HEK293 (cell line): ENCODE measurements around the gene CMTM1.

Source experiments
- CTCF ChIA-PET: fragments of 350-600 bp; formaldehyde crosslinking; extraction: SDS; loops from one replicate; lab custom pipeline; 2021; ENCODE audit warnings: antibody characterized with exemption; lab: Yijun Ruan, JAX
- POLR2A ChIA-PET: fragments of 300-600 bp; formaldehyde crosslinking; extraction: SDS; loops from one replicate; lab custom pipeline; 2020; ENCODE audit warnings: antibody characterized with exemption, inconsistent platforms; lab: Yijun Ruan, JAX
- H3K27ac ChIP-seq: fragments of 200-500 bp; sonication (Bioruptor generic); 2 replicates; pipeline ENCODE4 v1.5.1; 2014; ENCODE audit warnings: low read depth, low read length, control low read depth, inconsistent platforms; ENCODE audit errors: extremely low read depth
- H3K36me3 ChIP-seq, 2 experiments: fragments of 200-500 bp in 1 of 2; sonication (Bioruptor generic) in 1 of 2; 1 replicate in 1 of 2; 2 replicates in 1 of 2; pipeline ENCODE4 v1.5.1; 2014 to 2017; ENCODE audit warnings: inconsistent platforms in 2 of 2, low read length in 2 of 2; ENCODE audit not compliant: control insufficient read depth in 2 of 2, insufficient read depth in 1 of 2
- H3K4me1 ChIP-seq: fragments of 200-500 bp; sonication (Bioruptor generic); 2 replicates; pipeline ENCODE4 v1.5.1; 2014; ENCODE audit warnings: mild to moderate bottlenecking, low read length, inconsistent platforms; ENCODE audit not compliant: control insufficient read depth, insufficient read depth
- H3K4me3 ChIP-seq: 2 replicates; pipeline ENCODE4 v1.5.1; 2011; ENCODE audit warnings: low read depth, mild to moderate bottlenecking, control low read depth, low read length, moderate library complexity
- H3K9me3 ChIP-seq: fragments of 200-500 bp; sonication (Bioruptor generic); 2 replicates; pipeline ENCODE4 v1.5.1; 2014; ENCODE audit warnings: low read depth, low read length, inconsistent platforms; ENCODE audit not compliant: control insufficient read depth, insufficient read depth
- GFI1B ChIP-seq: fragments of 450-650 bp; formaldehyde crosslinking; IDR thresholded peaks from 2 replicates; pipeline ENCODE4 v1.5.1; 2016; ENCODE audit warnings: missing biosample characterization, missing genetic modification characterization
- GLIS2 ChIP-seq: fragments of 450-650 bp; formaldehyde crosslinking; IDR thresholded peaks from 2 replicates; pipeline ENCODE4 v1.5.1; 2016; ENCODE audit warnings: missing biosample characterization, missing genetic modification characterization
- MEIS1 ChIP-seq: sonication (generic); formaldehyde crosslinking; IDR thresholded peaks from 2 replicates; pipeline ENCODE4 v1.8.1; 2022; ENCODE audit warnings: missing genetic modification reagents, mild to moderate bottlenecking, borderline replicate concordance
- SALL2 ChIP-seq: fragments of 450-650 bp; formaldehyde crosslinking; IDR thresholded peaks from 2 replicates; pipeline ENCODE4 v1.5.0; 2017; ENCODE audit warnings: missing biosample characterization, mild to moderate bottlenecking, missing genetic modification characterization, borderline replicate concordance
- SP7 ChIP-seq: fragments of 450-650 bp; formaldehyde crosslinking; IDR thresholded peaks from 2 replicates; pipeline ENCODE4 v1.5.1; 2016; ENCODE audit warnings: missing biosample characterization, missing genetic modification characterization
- TRIM28 ChIP-seq: IDR thresholded peaks from 2 replicates; pipeline ENCODE4 v1.6.1; 2011; ENCODE audit warnings: low read length, control low read depth, borderline replicate concordance
- ZFP69B ChIP-seq: fragments of 450-650 bp; formaldehyde crosslinking; IDR thresholded peaks from 2 replicates; pipeline ENCODE4 v1.5.1; 2016; ENCODE audit warnings: missing biosample characterization, missing genetic modification characterization
- ZNF274 ChIP-seq, 2 experiments: fragments of 200-500 bp in 1 of 2; fragments of 450-650 bp in 1 of 2; sonication (Bioruptor generic) in 1 of 2; formaldehyde crosslinking in 1 of 2; IDR thresholded peaks; 2 replicates each; pipeline versions ENCODE4 v1.5.1 to v1.6.1; 2014 to 2016; ENCODE audit warnings: borderline replicate concordance in 1 of 2, inconsistent platforms in 1 of 2, low read length in 1 of 2, missing biosample characterization in 1 of 2, missing genetic modification characterization in 1 of 2
- ZNF433 ChIP-seq: fragments of 450-650 bp; formaldehyde crosslinking; IDR thresholded peaks from 2 replicates; pipeline ENCODE4 v1.5.1; 2016; ENCODE audit warnings: missing biosample characterization, missing genetic modification characterization, low read depth
- ZNF558 ChIP-seq: fragments of 450-650 bp; formaldehyde crosslinking; IDR thresholded peaks from 2 replicates; pipeline ENCODE4 v1.5.1; 2016; ENCODE audit warnings: missing biosample characterization, missing genetic modification characterization
- ZNF768 ChIP-seq: fragments of 450-650 bp; formaldehyde crosslinking; IDR thresholded peaks from 2 replicates; pipeline ENCODE4 v1.5.1; 2018; ENCODE audit warnings: missing biosample characterization, mild to moderate bottlenecking, missing genetic modification characterization
- ZSCAN23 ChIP-seq: fragments of 450-650 bp; formaldehyde crosslinking; IDR thresholded peaks from 2 replicates; pipeline ENCODE4 v1.5.1; 2016; ENCODE audit warnings: missing biosample characterization, missing genetic modification characterization
- TF ChIP-seq, protein P1 (sequence below): fragments of 450-650 bp; formaldehyde crosslinking; conservative IDR thresholded peaks from 2 replicates; pipeline ENCODE4 v1.5.1; 2016; ENCODE audit warnings: low read depth, missing biosample characterization, missing genetic modification characterization
- TF ChIP-seq, protein P2 (sequence below): fragments of 450-650 bp; formaldehyde crosslinking; IDR thresholded peaks from 2 replicates; pipeline ENCODE4 v1.5.1; 2016; ENCODE audit warnings: missing biosample characterization, missing genetic modification characterization
- TF ChIP-seq, protein P3 (sequence below): fragments of 450-650 bp; formaldehyde crosslinking; IDR thresholded peaks from 2 replicates; pipeline ENCODE4 v1.5.1; 2017; ENCODE audit warnings: missing biosample characterization, mild to moderate bottlenecking, missing genetic modification characterization, moderate library complexity
- TF ChIP-seq, protein P4 (sequence below): fragments of 450-650 bp; formaldehyde crosslinking; IDR thresholded peaks from 2 replicates; pipeline ENCODE4 v1.5.1; 2016; ENCODE audit warnings: missing biosample characterization, missing genetic modification characterization
- TF ChIP-seq, protein P5 (sequence below): fragments of 450-650 bp; formaldehyde crosslinking; IDR thresholded peaks from 2 replicates; pipeline ENCODE4 v1.5.0; 2017; ENCODE audit warnings: missing biosample characterization, missing genetic modification characterization, borderline replicate concordance

Gene CMTM1

DNA sequence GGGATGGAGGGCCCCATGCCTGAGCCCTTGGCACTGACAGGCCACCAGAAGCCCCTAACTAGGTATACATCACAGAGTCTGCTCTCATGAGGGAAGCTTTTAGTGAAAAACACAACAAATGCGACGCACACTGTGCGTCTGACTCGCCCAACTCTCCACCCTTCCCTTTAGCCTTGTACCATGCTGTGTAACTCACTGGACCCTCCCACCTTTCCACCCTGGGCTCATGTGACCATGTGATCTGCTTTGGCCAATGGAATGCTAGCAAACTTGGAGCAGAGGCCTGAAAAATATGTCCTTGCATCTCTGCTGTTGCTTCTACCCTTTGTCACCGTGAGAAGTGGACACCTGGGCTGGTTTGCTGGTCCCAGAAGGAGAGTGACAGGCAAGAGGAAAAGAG, 37.9 kb upstream of the CMTM1 start:
- CTCF ChIA-PET: no interaction called here
- Histone ChIP-seq H3K36me3 (peaks cover 0 to 67% of the 10 kb centered on the region in 2 experiments; a peak in 2 of 3 replicates), H3K9me3 (no peaks in the 10 kb centered on the region), H3K4me3 (no peak overlapping the region), H3K4me1 (no peaks in the 10 kb centered on the region), H3K27ac (no peak overlapping the region)
- TF ChIP-seq ZNF274 (IDR thresholded peaks at IDR 0.05; ENCODE audit: low read length) (no peak), ZNF274 (tag by site-specific recombination; IDR thresholded peaks at IDR 0.05; ENCODE audit: borderline replicate concordance) (no peak), MEIS1 (CRISPR knock-in tag) (no peak), GFI1B (tag by site-specific recombination) (no peak), SALL2 (tag by site-specific recombination) (no peak), SP7 (no peak), ZFP69B (tag by site-specific recombination) (no peak), ZNF558 (no peak), ZNF433 (tag by site-specific recombination) (no peak), GLIS2 (no peak), ZSCAN23 (tag by site-specific recombination) (no peak), TRIM28 (no peak), ZNF768 (tag by site-specific recombination) (no peak)
- TF ChIP-seq, protein P1, sequence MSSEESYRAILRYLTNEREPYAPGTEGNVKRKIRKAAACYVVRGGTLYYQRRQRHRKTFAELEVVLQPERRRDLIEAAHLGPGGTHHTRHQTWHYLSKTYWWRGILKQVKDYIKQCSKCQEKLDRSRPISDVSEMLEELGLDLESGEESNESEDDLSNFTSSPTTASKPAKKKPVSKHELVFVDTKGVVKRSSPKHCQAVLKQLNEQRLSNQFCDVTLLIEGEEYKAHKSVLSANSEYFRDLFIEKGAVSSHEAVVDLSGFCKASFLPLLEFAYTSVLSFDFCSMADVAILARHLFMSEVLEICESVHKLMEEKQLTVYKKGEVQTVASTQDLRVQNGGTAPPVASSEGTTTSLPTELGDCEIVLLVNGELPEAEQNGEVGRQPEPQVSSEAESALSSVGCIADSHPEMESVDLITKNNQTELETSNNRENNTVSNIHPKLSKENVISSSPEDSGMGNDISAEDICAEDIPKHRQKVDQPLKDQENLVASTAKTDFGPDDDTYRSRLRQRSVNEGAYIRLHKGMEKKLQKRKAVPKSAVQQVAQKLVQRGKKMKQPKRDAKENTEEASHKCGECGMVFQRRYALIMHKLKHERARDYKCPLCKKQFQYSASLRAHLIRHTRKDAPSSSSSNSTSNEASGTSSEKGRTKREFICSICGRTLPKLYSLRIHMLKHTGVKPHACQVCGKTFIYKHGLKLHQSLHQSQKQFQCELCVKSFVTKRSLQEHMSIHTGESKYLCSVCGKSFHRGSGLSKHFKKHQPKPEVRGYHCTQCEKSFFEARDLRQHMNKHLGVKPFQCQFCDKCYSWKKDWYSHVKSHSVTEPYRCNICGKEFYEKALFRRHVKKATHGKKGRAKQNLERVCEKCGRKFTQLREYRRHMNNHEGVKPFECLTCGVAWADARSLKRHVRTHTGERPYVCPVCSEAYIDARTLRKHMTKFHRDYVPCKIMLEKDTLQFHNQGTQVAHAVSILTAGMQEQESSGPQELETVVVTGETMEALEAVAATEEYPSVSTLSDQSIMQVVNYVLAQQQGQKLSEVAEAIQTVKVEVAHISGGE (tag by site-specific recombination): no peak
- TF ChIP-seq, protein P2, sequence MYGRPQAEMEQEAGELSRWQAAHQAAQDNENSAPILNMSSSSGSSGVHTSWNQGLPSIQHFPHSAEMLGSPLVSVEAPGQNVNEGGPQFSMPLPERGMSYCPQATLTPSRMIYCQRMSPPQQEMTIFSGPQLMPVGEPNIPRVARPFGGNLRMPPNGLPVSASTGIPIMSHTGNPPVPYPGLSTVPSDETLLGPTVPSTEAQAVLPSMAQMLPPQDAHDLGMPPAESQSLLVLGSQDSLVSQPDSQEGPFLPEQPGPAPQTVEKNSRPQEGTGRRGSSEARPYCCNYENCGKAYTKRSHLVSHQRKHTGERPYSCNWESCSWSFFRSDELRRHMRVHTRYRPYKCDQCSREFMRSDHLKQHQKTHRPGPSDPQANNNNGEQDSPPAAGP (tag by site-specific recombination): no peak
- TF ChIP-seq, protein P3, sequence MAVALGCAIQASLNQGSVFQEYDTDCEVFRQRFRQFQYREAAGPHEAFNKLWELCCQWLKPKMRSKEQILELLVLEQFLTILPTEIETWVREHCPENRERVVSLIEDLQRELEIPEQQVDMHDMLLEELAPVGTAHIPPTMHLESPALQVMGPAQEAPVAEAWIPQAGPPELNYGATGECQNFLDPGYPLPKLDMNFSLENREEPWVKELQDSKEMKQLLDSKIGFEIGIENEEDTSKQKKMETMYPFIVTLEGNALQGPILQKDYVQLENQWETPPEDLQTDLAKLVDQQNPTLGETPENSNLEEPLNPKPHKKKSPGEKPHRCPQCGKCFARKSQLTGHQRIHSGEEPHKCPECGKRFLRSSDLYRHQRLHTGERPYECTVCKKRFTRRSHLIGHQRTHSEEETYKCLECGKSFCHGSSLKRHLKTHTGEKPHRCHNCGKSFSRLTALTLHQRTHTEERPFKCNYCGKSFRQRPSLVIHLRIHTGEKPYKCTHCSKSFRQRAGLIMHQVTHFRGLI (tag by site-specific recombination): no peak
- TF ChIP-seq, protein P4, sequence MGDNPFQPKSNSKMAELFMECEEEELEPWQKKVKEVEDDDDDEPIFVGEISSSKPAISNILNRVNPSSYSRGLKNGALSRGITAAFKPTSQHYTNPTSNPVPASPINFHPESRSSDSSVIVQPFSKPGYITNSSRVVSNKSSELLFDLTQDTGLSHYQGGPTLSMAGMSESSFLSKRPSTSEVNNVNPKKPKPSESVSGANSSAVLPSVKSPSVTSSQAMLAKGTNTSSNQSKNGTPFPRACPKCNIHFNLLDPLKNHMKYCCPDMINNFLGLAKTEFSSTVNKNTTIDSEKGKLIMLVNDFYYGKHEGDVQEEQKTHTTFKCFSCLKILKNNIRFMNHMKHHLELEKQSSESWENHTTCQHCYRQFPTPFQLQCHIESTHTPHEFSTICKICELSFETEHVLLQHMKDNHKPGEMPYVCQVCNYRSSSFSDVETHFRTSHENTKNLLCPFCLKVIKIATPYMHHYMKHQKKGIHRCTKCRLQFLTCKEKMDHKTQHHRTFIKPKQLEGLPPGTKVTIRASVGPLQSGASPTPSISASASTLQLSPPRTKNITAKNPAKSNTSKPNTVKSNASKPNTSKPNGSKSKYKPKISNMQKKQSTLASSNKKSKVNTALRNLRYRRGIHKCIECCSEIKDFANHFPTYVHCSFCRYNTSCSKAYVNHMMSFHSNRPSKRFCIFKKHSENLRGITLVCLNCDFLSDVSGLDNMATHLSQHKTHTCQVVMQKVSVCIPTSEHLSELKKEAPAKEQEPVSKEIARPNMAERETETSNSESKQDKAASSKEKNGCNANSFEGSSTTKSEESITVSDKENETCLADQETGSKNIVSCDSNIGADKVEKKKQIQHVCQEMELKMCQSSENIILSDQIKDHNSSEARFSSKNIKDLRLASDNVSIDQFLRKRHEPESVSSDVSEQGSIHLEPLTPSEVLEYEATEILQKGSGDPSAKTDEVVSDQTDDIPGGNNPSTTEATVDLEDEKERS: no peak
- TF ChIP-seq, protein P5, sequence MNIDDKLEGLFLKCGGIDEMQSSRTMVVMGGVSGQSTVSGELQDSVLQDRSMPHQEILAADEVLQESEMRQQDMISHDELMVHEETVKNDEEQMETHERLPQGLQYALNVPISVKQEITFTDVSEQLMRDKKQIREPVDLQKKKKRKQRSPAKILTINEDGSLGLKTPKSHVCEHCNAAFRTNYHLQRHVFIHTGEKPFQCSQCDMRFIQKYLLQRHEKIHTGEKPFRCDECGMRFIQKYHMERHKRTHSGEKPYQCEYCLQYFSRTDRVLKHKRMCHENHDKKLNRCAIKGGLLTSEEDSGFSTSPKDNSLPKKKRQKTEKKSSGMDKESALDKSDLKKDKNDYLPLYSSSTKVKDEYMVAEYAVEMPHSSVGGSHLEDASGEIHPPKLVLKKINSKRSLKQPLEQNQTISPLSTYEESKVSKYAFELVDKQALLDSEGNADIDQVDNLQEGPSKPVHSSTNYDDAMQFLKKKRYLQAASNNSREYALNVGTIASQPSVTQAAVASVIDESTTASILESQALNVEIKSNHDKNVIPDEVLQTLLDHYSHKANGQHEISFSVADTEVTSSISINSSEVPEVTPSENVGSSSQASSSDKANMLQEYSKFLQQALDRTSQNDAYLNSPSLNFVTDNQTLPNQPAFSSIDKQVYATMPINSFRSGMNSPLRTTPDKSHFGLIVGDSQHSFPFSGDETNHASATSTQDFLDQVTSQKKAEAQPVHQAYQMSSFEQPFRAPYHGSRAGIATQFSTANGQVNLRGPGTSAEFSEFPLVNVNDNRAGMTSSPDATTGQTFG (tag by site-specific recombination): no peak
- POLR2A ChIA-PET: no interaction called here
